Vagina (tissue), 2 donors: ENCODE measurements around the gene DMBX1. TPM values are rescaled to one million over a fixed set of nuclear protein-coding genes. Genes with fewer than 3 reads are reported as not detected.

Experiments
- DNase-seq, 2 donors: peaks; one replicate each; pipeline ENCODE4 v3.0.0-alpha.2; 2017; ENCODE audit errors: extremely low spot score in 2 of 2
- H3K27ac ChIP-seq: fragments of 200-600 bp; sonication (generic); one replicate; pipeline ENCODE4 v1.5.1; 2019
- H3K27me3 ChIP-seq: fragments of 200-600 bp; sonication (generic); one replicate; pipeline ENCODE4 v1.5.1; 2019
- H3K36me3 ChIP-seq, 2 donors: fragments of 200-600 bp; sonication (generic); one replicate each; pipeline ENCODE4 v1.5.1; 2017 to 2019
- H3K4me1 ChIP-seq: fragments of 200-600 bp; sonication (generic); one replicate; pipeline ENCODE4 v1.5.1; 2019
- H3K4me3 ChIP-seq, 2 donors: fragments of 200-600 bp; sonication (generic); 1 replicate in 1 of 2; 2 replicates in 1 of 2; pipeline ENCODE4 v1.5.1; 2016 to 2019
- H3K9me3 ChIP-seq: fragments of 200-600 bp; sonication (generic); one replicate; pipeline ENCODE4 v1.5.1; 2019
- CTCF ChIP-seq, 3 experiments: fragments of 450-650 bp in 2 of 3; fragments of 200-600 bp in 1 of 3; sonication (generic) in 1 of 3; IDR thresholded peaks; one replicate each; pipeline ENCODE4 v1.5.1; 2017 to 2019; ENCODE audit warnings: antibody characterized with exemption in 3 of 3, mild to moderate bottlenecking in 2 of 3, moderate library complexity in 2 of 3
- POLR2A ChIP-seq, 2 donors: fragments of 450-650 bp; IDR thresholded peaks; one replicate each; pipeline ENCODE4 v1.6.1; 2017; ENCODE audit warnings: antibody characterized with exemption in 2 of 2, mild to moderate bottlenecking in 2 of 2, moderate library complexity in 2 of 2
- POLR2AphosphoS5 ChIP-seq, 2 donors: sonication (generic); formaldehyde crosslinking; IDR thresholded peaks; one replicate each; pipeline ENCODE4 v1.9.0; 2017; ENCODE audit warnings: antibody characterized with exemption in 2 of 2, mild to moderate bottlenecking in 2 of 2, low read depth in 1 of 2; ENCODE audit not compliant: insufficient read depth in 1 of 2
- intact Hi-C: fragments of 100-400 bp; cut with DNase I; formaldehyde crosslinking; loops from one replicate; pipeline ENCODE4 v1.15.1; 2023
- total RNA-seq: library from RNA; depleted of rRNA; stranded (reverse); fragments of >200 nt; gene quantifications from one replicate; pipeline ENCODE4 v1.2.3, GENCODE V29; 2016

Gene DMBX1
- total RNA-seq, 1 donor from 2014 or later, result 0.25 TPM

- Histone ChIP-seq H3K36me3 (no peaks in the 10 kb centered on the region), H3K4me3 (peak overlapping the region; percentile 35 to 40), H3K9me3 (no peaks in the 10 kb centered on the region), H3K4me1 (peaks cover 4% of the 10 kb centered on the region), H3K27ac (peak overlapping the region; percentile 61), H3K27me3 (no peaks in the 10 kb centered on the region)
- TF ChIP-seq CTCF (IDR thresholded peaks at IDR 0.05), result peak; percentile 46 to 52 (median 48)
- TF ChIP-seq POLR2AphosphoS5 (IDR thresholded peaks at IDR 0.05; ENCODE audit: insufficient read depth in 1 of 2, low read depth in 1 of 2), result no peak
- no peak for DNase-seq
- intact Hi-C loops, result no loop called here
Measured at GRCh38 chr1:46532498-46533178, 43.0 kb downstream of the DMBX1 start.

GRCh38 chr1:46533179-46533864 is 43.7 kb downstream of the DMBX1 start:
- TF ChIP-seq POLR2AphosphoS5 (IDR thresholded peaks at IDR 0.05; ENCODE audit: insufficient read depth in 1 of 2, low read depth in 1 of 2), result no peak
- TF ChIP-seq POLR2A (IDR thresholded peaks at IDR 0.05), result no peak
- no peak for TF ChIP-seq CTCF (IDR thresholded peaks at IDR 0.05)
- no peaks in the 10 kb centered on the region for H3K36me3 ChIP-seq
- intact Hi-C loops, result no loop called here
- no peaks in the 10 kb centered on the region for H3K9me3 ChIP-seq
- peaks cover 4% of the 10 kb centered on the region for H3K4me1 ChIP-seq
- no peak for DNase-seq
- peak overlapping the region; percentile 35 to 40 for H3K4me3 ChIP-seq
- peak overlapping the region; percentile 61 for H3K27ac ChIP-seq
- H3K27me3 ChIP-seq, result no peaks in the 10 kb centered on the region

- no peaks in the 10 kb centered on the region for H3K27me3 ChIP-seq
- H3K4me1 ChIP-seq, result peaks cover 4% of the 10 kb centered on the region
- H3K4me3 ChIP-seq, result no peak overlapping the region
- no peaks in the 10 kb centered on the region for H3K36me3 ChIP-seq
- intact Hi-C loops, result no loop called here
- H3K9me3 ChIP-seq, result no peaks in the 10 kb centered on the region
- no peak for DNase-seq
- no peak overlapping the region for H3K27ac ChIP-seq
- TF ChIP-seq CTCF (IDR thresholded peaks at IDR 0.05) (no peak), POLR2AphosphoS5 (IDR thresholded peaks at IDR 0.05; ENCODE audit: insufficient read depth in 1 of 2, low read depth in 1 of 2) (no peak), POLR2A (IDR thresholded peaks at IDR 0.05) (no peak)
Measured at GRCh38 chr1:46535063-46535462, 45.4 kb downstream of the DMBX1 start.

- Histone ChIP-seq H3K4me3 (no peak overlapping the region), H3K4me1 (peaks cover 4% of the 10 kb centered on the region), H3K27ac (no peak overlapping the region), H3K27me3 (no peaks in the 10 kb centered on the region), H3K9me3 (no peaks in the 10 kb centered on the region), H3K36me3 (no peaks in the 10 kb centered on the region)
- intact Hi-C loops, result no loop called here
- TF ChIP-seq POLR2AphosphoS5 (IDR thresholded peaks at IDR 0.05; ENCODE audit: insufficient read depth in 1 of 2, low read depth in 1 of 2), result no peak
- TF ChIP-seq POLR2A (IDR thresholded peaks at IDR 0.05), result no peak
- TF ChIP-seq CTCF (IDR thresholded peaks at IDR 0.05), result no peak
- DNase-seq, result no peak
Measured at GRCh38 chr1:46536527-46536926, 46.9 kb downstream of the DMBX1 start.

GRCh38 chr1:46537651-46538050 is 48.0 kb downstream of the DMBX1 start:
- Histone ChIP-seq H3K9me3 (no peaks in the 10 kb centered on the region), H3K36me3 (no peaks in the 10 kb centered on the region), H3K27me3 (no peaks in the 10 kb centered on the region), H3K27ac (no peak overlapping the region), H3K4me3 (no peak overlapping the region), H3K4me1 (peaks cover 4% of the 10 kb centered on the region)
- no peak for DNase-seq
- TF ChIP-seq POLR2AphosphoS5 (IDR thresholded peaks at IDR 0.05; ENCODE audit: insufficient read depth in 1 of 2, low read depth in 1 of 2) (no peak), CTCF (IDR thresholded peaks at IDR 0.05) (no peak), POLR2A (IDR thresholded peaks at IDR 0.05) (no peak)
- intact Hi-C loops, result no loop called here
